Measurements from ENCODE around the gene LHX5.

DNA sequence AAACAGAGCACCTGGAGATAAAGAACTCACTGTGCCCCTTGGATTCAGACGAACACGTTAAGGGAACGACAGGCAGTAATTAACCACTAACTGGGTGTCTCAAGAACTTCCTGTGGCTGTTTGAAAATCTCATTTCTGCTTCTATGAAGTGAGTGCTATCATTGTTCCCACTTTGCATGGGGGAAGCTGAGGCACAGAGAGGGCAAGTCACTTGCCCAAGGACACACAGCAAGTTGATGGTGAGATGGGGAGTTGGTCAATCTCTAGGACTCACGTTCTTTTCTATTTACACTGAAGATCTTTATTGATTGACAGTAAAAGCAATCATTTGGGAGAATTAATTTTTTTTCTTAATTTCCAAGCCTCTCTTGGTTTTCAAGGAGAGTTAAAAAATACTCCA lies 26.8 kb upstream of the LHX5 start:
- TF ChIP-seq CTCF (IDR thresholded peaks at IDR 0.05) (no peak), POLR2A (IDR thresholded peaks at IDR 0.05) (no peak)
